ENCODE measurements around the gene KCNQ5.

The KCNQ5 gene

GRCh38 chr6:72640615-72640930, 18.7 kb downstream of the KCNQ5 start:
- DNase-seq, result no peak

DNA sequence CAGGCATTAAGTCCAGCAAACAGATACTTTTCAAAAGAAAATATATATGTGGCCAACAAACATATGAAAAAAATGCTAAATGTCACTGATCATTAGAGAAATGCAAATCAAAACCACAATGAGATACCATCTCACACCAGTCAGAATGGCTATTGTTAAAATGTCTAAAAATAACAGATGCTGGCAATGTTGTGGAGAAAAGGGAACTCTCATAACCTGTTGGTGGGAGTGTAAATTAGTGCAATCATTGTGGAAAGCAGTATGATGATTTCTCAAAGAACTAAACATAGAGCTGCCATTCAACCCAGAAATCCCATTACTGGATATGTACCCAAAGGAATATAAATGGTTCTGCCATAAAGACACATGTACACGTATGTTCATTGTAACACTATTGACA, 20.6 kb downstream of the KCNQ5 start:
- DNase-seq, result no peak

DNA sequence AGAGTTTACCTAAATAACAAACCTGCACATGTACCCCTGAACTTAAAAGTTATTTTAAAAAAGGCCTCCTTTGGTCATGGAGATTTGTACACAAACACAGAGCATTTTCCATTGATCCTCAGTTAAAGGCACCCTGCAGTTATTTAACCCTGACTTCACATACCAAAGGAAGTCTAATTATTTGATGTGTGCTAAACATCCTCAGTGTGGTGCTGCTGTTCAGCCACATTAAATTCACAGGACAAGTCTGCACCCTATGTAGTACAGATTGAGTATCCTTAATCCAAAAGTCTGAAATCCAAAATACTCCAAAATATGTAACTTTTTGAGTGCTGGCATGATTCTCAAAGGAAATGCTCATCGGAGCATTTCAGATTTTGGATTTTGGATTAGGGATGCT, 21.4 kb downstream of the KCNQ5 start:
- DNase-seq, result no peak

DNA sequence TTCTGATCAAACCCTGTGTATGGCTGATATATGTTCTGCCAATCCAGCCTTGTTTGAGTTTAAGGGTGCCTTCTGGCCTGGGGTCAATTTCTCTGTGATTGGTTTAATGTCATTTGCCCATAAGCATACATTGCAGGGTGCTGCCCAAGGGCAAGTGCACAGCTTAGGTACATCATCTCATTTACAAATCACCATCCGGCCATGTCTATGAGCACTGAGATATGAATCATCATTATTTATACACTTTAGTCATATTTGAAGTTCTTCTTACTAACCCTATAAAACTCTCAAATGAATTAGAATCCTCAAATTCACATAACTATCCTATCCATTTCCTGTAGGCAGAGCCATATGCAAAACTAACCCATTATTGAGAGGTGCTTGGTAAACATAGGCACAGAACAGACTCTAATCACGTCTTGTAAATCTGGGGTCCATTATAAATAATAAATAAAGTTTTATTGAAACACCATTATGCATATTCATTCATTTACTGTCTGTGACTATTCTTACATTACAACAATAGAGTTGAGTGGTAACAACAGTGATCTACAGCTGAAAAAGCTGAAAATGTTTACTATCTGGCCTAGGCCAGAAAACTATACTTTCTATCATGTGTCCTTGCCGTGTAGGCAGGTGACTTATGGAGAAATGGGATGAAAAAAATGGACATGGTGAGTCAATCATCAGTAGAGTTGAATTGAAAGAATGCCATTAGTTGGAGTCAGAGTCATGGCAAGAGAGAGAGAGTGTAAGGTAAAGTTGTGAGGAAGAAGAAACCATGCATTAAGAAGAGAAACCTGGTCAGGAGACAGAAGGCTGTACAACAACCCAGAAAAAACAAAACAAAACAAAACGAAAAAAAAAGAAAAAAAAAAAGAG, 25.0 kb downstream of the KCNQ5 start:
- DNase-seq, result no peak

GRCh38 chr6:72647489-72647888, 25.6 kb downstream of the KCNQ5 start:
- DNase-seq, result no peak

GRCh38 chr6:72649032-72649984, 27.4 kb downstream of the KCNQ5 start:
- DNase-seq, result no peak

DNA sequence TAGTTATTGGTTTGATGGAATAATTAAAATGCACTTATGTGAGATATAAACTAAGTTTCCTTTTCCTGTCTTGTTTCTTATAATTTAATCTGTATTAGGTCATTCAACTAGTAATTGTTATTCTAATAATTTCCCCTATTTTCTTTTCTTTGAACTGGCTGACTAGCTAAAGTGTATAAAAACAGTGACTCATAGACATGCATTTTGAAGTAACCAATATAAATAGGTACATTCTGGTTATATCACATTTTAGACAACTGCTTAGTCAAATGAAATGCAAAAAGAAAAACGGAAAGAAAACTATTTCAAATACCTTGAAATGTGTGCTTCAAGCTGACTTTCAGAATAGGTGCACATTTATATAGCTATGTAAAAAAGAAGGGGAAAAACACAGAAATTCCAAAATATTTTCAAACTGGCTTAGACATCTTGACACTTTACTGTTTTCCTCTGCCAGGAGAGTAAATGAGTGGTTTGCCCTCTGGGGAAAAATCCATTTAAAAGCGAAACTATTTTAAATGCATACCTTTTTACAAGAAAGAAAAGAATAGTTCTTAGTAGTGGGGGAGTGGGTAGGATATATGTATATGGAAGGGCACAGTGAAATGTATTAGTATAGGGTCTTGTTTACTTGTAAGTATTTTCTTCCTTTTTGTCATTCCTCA, 28.3 kb downstream of the KCNQ5 start:
- no peak for DNase-seq

DNA sequence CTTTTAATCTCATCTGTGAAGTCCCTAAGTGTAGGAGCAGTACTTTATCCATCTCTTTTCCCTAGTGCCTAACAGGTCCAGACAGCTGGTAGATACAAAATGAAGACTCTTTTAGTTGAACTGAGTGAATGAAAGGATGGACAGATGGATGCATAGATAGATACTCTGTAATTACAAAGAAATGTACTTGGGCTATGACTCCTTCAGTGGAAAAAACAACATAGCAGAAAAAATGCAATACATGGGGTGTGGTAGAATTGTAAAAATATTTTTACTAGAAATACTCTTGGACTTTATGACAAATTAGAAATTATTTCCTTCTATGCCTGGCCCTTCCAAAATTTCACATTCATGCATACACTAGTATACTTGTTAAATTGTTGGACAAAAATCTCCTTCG, 29.3 kb downstream of the KCNQ5 start:
- DNase-seq, result no peak

DNA sequence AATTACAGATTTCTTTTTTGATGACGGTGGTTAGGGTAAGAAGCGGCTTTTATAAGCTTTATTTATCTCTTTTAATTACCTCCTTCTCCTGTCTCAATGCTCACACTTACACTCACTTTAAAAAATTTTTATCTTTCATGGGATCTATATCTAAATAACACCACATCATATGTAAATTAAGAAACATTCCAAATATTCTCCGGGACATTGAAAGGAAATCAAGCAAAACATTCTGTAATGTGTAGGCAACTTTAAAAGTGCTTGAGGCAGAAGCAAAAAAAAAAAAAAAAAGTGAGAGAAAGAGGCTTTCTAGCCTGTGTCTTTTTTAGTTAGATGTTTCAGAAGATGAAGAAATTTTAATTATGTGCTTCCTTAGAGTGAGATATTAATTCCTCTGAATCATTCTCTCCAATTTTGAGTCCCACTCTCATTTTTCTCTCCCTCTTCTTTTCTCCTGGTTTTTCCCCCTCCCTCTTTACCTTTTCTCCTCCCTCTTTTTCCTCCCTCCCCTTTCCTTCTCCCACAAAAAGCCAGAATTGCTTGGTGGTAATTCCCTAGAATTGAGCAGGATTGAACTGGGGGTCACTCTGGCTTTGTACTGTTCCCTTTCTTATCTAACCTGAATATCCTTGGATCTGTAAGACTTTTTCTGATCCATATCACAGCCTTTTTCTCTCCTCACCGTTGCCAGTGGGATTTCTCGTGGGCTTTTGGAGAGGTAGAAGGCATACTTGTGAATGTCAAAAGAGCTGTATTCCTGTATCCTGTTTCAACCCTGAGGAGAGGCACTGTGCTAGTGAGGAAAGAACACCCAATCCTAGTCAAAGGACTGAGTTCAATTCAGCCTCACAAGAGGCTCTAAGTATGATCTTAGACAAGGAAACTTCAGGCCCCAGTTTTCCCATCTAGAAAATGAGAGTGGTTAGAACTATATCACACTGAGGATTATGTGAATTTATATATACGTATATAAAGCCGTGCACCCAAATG, 30.4 kb downstream of the KCNQ5 start:
- DNase-seq, result no peak

- no peak for DNase-seq
Observed at GRCh38 chr6:72653026-72653425, 31.2 kb downstream of the KCNQ5 start.

DNA sequence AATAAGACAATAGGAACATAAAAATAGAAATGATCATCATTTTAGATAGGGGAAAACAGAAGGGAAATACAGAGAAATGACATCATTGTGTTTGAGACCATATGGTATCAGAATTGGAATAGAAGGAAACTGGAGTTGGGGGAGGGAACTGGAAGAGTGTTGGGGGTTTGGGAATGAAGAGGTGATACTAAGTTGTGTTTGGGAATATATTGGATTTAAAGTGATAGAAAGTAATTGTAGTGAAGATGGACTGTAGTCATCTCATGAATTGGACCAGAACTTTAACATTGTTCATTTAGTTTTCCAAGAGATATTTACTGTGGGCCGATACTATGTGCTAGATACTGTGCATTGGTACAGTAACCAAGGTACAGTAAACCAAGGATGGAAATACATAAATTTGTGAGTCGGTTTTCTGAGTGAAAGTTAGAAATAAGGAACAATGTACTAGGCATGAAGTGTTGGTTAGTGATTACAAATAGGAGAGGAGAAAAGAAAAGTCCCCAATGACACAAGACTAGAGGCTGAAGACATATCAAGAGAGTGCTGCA, 32.3 kb downstream of the KCNQ5 start:
- DNase-seq, result no peak

DNA sequence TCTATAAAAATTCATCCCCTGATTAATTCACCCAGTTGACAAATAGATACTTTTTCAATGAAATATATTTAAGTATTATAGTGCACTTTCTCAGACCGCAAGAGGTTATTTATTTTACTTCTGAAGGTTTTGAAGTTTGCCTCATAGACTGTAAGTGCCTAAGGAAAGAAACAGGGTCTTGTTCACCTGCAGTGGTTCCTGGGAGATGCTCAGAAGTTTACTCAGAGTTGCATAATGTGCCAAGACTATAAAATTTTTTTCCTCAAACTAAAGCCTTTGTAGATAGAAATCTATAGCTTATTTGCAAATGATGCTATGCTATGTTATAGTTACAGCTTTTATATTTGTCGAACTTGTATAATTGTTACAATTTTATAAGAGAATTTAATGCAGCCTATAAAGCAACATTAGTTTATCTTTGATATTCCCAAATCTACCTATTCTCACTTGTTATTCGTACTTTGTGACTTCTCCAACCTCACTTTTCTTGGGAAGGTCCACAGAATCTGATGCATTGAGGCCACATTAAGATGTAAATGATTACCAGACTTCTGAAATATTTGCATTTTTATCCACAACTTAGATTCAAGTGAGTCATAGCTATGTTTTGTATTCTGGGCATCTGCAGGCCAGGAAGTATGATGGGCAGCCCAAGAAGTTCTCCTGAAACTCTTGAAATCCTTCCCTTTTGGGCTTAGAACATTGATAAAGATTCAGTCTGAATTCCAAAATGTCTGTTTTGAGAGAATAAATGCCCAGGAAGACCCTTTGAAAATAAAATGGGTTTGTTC, 35.7 kb downstream of the KCNQ5 start:
- no peak for DNase-seq

DNA sequence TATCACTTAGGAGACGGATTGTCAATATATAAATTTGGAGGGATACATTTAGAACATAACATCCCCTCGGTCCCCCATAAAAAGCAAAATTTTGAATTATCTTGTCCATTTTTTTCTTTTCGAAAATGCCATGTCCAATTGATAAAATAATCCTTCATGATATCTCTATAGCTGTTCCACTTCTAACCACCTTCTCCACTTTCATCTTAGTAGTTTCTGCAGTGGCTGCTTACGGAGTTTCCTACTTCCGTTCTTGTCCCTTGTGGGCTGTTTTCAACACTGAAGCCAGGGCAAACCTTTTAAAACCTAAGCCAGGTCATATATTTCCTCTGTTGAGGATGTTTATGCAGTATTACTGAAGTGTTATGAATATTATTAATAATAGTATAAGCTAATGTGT, 37.9 kb downstream of the KCNQ5 start:
- DNase-seq, result no peak

DNA sequence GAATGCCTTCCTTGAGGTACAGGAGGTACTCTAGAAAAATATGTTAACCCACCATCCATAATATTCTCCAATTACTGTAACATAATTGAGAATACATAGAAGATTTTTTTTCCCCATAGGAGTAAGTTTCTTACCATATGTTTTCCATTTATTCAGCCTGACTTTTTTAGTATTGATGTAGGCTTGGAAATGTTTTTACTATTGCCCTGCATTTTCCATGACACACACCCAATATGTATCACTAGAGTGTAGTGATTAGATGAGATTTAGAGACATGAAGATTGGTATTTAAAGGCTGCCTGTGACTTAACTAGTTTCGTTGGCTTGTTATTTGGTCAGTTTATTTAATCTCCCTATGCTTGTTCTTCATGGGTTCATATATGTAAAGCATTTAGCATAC, 39.5 kb downstream of the KCNQ5 start:
- no peak for DNase-seq

DNA sequence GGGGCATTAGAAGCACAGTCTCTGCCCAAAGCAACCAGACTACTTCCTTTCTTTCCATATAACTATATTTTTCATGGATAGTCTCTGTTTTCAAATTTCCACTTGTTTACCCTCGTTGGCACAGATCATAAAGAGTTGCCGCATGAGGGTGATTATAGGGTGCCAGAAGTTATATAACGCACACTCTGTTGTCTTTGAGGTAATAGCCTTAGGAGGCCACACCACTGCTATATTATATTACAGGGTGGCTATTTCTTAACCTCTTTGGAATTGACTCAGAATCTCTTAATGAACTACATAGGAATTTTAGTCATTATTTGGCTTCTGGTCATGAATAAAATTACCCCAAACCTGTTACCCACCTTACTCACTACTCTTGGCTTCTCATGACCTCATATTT, 43.7 kb downstream of the KCNQ5 start:
- DNase-seq, result no peak

- DNase-seq, result no peak
Observed at GRCh38 chr6:72669324-72669723, 47.5 kb downstream of the KCNQ5 start.

DNA sequence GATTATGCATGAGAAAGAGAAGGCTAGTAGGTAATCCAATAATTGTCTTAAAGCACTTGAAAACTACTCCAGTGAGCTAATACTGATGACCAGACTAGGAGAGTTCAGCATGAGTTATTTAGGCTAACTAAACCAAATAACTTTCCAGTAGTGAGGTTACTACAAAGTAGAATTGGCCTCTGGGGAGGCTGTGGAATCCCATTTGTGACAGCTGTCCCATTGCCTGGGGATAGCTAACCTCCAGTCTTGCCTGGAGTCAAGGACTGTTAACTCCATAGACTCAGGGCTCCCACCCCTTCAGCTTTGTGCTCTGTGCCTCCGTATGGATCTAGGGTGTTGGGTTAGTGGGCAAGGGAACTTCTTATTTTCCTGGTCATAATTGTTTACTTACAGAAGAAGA, 51.0 kb downstream of the KCNQ5 start:
- DNase-seq, result no peak

GRCh38 chr6:72674842-72675241, 53.0 kb downstream of the KCNQ5 start:
- no peak for DNase-seq

- no peak for DNase-seq
Observed at GRCh38 chr6:72675396-72675795, 53.5 kb downstream of the KCNQ5 start.

DNA sequence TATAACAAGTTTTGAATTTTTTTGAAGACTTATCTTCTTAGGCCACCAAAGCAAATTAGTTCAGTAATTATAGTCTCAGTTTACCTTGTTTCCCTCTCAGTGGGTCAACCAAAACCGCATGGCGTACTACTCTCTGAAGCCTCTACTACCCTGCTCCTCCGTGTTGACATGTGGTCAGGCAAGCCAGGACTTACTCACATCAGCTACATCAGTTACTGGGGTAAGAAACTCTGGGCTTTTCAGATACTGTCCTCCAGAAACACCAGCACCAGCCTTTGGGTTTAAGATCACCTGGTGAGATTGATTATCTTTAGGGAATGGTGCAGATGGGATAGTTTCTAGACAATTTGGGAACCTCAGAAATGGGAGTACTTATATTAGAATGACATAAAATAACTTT, 55.1 kb downstream of the KCNQ5 start:
- DNase-seq, result no peak

DNA sequence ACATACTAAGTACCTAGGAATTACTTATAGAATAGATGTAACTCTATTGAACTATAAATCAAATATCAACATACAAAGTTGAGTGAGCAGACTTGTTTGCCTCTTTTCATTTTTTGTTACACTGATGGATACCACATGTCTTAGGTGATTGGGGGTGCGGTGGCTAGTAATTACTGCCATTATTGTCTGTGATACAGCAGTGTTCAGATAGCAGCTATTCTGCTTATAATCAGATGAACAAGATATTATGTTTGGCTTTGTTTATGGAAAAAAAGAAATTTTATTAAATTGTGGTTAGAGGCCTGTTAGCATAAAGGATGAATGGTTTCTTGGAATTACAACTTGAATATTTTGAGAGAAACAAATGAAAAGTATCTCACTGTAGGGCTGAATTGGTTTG, 55.9 kb downstream of the KCNQ5 start:
- DNase-seq, result no peak

Measured in NCI-H1417 treated with DMSO at 0.1 percent for 48 hours (cell line).